22Rv1 (cell line): ENCODE results near the gene IKBKG.

Experiments
- ZFX ChIP-seq: fragments of 450-650 bp; IDR thresholded peaks from 2 replicates; pipeline ENCODE4 v1.6.1; 2017; ENCODE audit warnings: antibody characterized with exemption, borderline replicate concordance
- TF ChIP-seq, protein P1 (sequence below): fragments of 450-650 bp; IDR thresholded peaks from 2 replicates; pipeline ENCODE4 v1.5.1; 2017; ENCODE audit warnings: mild to moderate bottlenecking

DNA sequence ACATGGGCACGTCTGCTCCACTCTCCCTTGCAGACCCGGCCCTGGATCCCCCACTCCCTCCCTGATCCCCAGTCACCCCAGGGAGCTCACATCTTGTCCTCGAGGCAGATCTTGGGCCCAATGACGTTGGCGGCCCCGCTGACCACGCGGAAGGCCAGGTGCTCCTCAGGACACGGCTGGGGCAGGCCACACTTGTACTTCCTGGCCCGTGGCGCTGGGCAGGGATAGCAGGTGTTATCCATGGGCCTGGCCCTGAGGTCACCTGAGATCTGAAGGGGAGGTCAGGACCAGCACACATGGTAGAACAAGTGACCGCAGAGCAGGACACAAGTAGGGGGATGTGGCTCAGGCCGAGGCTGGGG lies 39.1 kb upstream of the IKBKG start:
- TF ChIP-seq, protein P1, sequence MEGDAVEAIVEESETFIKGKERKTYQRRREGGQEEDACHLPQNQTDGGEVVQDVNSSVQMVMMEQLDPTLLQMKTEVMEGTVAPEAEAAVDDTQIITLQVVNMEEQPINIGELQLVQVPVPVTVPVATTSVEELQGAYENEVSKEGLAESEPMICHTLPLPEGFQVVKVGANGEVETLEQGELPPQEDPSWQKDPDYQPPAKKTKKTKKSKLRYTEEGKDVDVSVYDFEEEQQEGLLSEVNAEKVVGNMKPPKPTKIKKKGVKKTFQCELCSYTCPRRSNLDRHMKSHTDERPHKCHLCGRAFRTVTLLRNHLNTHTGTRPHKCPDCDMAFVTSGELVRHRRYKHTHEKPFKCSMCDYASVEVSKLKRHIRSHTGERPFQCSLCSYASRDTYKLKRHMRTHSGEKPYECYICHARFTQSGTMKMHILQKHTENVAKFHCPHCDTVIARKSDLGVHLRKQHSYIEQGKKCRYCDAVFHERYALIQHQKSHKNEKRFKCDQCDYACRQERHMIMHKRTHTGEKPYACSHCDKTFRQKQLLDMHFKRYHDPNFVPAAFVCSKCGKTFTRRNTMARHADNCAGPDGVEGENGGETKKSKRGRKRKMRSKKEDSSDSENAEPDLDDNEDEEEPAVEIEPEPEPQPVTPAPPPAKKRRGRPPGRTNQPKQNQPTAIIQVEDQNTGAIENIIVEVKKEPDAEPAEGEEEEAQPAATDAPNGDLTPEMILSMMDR = no peak
- TF ChIP-seq ZFX = no peak
